DMS153 treated with DMSO at 0.1 percent for 48 hours (cell line): ENCODE results near the gene MIS18BP1.
"Not testable (repeated sequence)": the region's sequence is repeated elsewhere in the genome, so short reads cannot be mapped to it uniquely, and the experiment has no call there.

Experiments
- DNase-seq: peaks from one replicate; lab custom pipeline; 2025; ENCODE audit not compliant: unreplicated experiment; lab: John Stamatoyannopoulos, UW

The MIS18BP1 gene

GRCh38 chr14:45253070-45253753 lies at the start of gene MIS18BP1:
Gene MIS18BP1 (minus strand): TSS chr14:45253202. CDS start chr14:45247286, 5,916 bp downstream.
- peak; percentile 86 for DNase-seq

GRCh38 chr14:45298423-45299117 lies 45.6 kb upstream of the MIS18BP1 start:
- DNase-seq = no peak

DNA sequence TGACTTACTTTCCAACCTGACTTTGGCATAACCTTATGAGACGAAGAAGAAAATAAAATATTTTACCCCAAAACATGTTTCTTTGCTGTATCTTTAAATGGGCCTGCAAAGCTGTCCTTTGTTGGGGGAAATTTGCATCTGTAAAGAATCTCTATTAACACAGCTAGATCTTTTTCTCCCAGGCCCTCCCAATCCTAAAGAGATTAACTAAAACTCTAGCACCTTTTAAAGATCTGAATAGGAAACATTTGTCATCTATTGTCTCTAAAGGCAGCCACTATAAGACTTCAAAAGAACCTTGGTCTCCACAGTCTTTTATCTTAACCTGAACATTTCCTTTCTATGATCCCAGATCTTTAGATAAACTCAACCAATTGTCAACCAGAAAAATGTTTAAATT lies 41.8 kb upstream of the MIS18BP1 start:
- DNase-seq = not testable (repeated sequence)

GRCh38 chr14:45290547-45290946 lies 37.5 kb upstream of the MIS18BP1 start:
- no peak for DNase-seq

DNA sequence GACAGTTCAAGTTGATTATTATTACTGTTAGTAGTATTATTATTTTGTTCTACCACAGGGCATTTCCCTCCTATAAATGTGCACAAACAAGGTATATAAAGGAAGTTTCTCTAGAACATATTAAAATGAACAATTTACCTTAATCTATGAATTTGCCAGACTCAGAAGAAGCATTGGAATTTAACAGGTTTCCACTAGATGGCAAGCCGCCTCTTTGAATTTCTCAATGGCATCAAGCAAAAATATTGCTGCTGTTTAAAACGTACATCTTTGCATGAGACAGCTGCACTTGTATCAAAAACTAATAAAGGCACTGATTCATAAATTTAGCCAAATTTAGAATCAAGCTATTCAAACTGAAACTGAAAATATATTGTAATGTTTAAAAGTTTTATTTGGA lies 34.6 kb upstream of the MIS18BP1 start:
- no peak for DNase-seq

DNA sequence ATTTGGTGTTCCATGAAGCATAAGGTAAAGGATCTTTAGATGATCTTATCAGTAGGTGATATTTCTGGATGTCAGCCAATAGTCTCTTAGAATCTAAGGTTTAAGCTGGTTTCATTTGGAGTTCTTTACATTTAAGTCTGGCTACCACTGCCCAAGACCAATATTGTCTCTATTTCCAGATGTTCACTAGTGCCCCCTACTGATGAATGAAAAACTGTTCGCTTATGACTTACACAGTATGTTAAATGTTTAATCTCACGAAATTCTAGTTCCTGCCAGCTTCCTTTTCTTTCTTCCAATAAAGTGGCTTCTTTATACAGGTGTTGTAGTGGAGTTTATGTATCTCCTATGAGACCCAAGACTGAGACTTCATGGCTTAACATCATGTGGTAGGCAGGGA lies 31.8 kb upstream of the MIS18BP1 start:
- no peak for DNase-seq

DNA sequence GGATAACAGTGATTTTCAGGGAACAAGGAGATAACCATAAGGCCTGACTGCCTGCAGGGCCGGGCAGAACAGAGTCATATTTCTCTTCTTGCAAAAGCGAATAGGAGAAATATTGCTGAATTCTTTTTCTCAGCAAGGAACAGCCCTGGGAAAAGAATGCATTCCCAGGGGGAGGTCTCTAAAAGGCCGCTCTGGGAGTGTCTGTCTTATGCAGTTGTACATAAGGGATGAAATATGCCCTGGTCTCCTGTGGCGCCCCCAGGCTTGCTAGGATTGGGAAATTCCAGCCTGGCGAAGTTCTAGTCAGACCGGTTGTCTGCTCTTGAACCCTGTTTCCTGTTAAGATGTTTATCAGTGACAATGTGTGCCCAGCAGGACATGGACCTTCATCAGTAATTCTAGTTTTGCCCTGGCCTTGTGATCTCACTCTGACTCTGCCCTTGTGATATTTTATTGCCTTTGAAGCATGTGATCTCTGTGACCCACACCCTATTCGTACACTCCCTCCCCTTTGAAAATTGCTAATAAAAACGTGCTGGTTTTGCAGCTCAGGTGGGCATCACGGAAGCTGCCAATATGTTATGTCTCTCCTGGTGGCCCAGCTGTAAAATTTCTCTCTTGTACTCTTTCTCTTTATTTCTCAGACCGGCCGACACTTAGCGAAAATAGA lies 28.9 kb upstream of the MIS18BP1 start:
- not testable (repeated sequence) for DNase-seq

GRCh38 chr14:45271858-45272537 lies 19.0 kb upstream of the MIS18BP1 start:
- no peak for DNase-seq

DNA sequence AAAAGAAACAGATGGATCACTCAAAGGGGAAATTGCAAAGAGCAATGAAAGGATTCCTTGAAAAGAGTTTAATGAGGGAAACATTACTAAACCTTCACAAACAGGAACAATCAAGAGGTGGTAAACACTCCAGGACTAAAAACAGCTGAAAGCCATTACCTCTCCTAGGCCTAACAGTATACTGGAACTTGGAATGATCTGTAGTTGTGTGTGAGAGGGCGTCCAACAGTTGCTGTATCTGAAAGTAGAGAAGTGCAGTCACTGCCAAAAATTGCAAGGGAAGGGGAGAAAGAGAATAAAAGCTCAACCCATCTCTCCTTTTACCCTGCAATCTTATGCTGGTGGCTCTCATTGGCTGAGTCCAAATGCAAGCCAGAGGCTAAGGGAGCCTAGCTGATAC lies 17.0 kb upstream of the MIS18BP1 start:
- DNase-seq = no peak

GRCh38 chr14:45267071-45267470 lies 14.1 kb upstream of the MIS18BP1 start:
- no peak for DNase-seq

GRCh38 chr14:45262637-45263036 lies 9.6 kb upstream of the MIS18BP1 start:
- no peak for DNase-seq

GRCh38 chr14:45261209-45261608 lies 8.2 kb upstream of the MIS18BP1 start:
- no peak for DNase-seq

DNA sequence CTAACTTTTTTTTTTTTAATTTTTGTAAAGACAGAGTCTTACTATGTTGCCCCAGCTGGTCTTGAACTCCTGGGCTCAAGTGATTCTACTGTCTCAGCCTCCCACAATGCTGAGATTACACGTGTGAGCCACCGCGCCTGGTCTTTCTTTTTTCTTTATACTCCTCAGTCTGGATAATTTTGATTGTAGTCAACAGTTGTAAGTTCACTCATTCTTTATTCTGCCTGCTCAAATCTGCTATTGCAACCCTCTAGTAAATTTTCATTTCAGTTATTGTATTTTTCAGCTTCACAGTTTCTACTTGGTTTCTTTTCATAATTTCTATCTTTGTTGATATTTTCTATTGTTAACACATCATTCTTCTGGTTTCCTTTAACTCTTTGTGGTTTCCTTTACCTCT lies 5.8 kb upstream of the MIS18BP1 start:
- DNase-seq = no peak

GRCh38 chr14:45258073-45258472 lies 5.1 kb upstream of the MIS18BP1 start:
- no peak for DNase-seq

- DNase-seq = no peak
Measured at GRCh38 chr14:45254771-45255170, 1.8 kb upstream of the MIS18BP1 start.

- peak; percentile 40 for DNase-seq
Measured at GRCh38 chr14:45253754-45254310, 830 bp upstream of the MIS18BP1 start.

- no peak for DNase-seq
Measured at GRCh38 chr14:45252366-45253069, 484 bp downstream of the MIS18BP1 start.

DNA sequence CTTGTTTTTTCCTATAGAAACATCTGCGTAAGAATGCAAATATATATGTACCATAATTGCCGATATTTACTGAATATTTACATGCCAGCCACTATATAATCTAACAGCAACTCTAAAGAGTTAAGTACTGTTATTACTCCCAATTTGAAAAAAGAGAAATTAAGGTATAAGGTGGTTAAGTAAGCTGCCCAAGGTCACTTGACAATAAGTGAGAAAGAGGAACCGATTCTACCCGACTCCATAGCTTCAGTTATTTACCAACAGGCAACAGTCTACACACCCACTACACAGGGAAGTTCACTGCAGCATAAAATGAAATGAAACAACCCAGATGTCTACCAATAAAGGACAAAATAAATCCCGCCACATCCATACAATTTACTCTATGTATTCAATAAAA lies 1.1 kb downstream of the MIS18BP1 start:
- DNase-seq = no peak

- no peak for DNase-seq
Measured at GRCh38 chr14:45249856-45250575, 3.0 kb downstream of the MIS18BP1 start.

GRCh38 chr14:45247427-45247826 lies 5.6 kb downstream of the MIS18BP1 start:
- DNase-seq = no peak
